ENCODE measurements around the gene KSR1.

GRCh38 chr17:27424941-27425340 lies 31.3 kb upstream of the KSR1 start:
- TF ChIP-seq CTCF (IDR thresholded peaks at IDR 0.05), result no peak
- TF ChIP-seq POLR2A (IDR thresholded peaks at IDR 0.05), result no peak
